ES-I3 (cell line): ENCODE data around the gene TBX4.

Experiments
- H3K36me3 ChIP-seq: 2 replicates; pipeline ENCODE4 v1.6.1; 2013; ENCODE audit warnings: mild to moderate bottlenecking, low read length, control low read depth, moderate library complexity; ENCODE audit not compliant: insufficient read depth
- H3K4me1 ChIP-seq: 2 replicates; pipeline ENCODE4 v1.6.1; 2013; ENCODE audit warnings: mild to moderate bottlenecking, control low read depth, low read length; ENCODE audit not compliant: insufficient read depth
- H3K9ac ChIP-seq: 2 replicates; pipeline ENCODE4 v1.6.1; 2013; ENCODE audit warnings: low read depth, mild to moderate bottlenecking, low read length, moderate library complexity
- H3K9me3 ChIP-seq: 2 replicates; pipeline ENCODE4 v1.6.1; 2013; ENCODE audit warnings: mild to moderate bottlenecking, low read length, moderate library complexity; ENCODE audit not compliant: control insufficient read depth, insufficient read depth

The TBX4 gene

GRCh38 chr17:61410141-61411010 lies 41.8 kb upstream of the TBX4 start:
- H3K9ac ChIP-seq = peak overlapping the region; percentile 79; the same call in 1 of the 2 replicates
- no peaks in the 10 kb centered on the region for H3K9me3 ChIP-seq
- H3K4me1 ChIP-seq = peaks cover 9% of the 10 kb centered on the region; the same call in 1 of the 2 replicates
- no peaks in the 10 kb centered on the region for H3K36me3 ChIP-seq

DNA sequence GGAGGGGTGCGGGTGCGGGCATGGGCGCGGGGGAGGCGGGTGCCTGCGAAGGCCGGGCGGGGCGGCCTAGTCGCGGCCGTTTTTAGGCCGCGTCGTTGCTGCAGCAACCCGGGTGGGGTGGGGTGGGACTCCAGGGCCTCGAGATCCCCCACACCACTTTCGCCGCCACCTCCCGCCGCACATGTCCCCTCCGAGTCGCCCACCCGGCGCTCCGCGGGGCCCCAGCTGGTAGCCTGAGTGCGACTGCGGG lies 41.3 kb upstream of the TBX4 start:
- Histone ChIP-seq H3K9ac (peak overlapping the region; percentile 79), H3K36me3 (no peaks in the 10 kb centered on the region), H3K4me1 (peaks cover 9% of the 10 kb centered on the region; the same call in 1 of the 2 replicates), H3K9me3 (no peaks in the 10 kb centered on the region)

DNA sequence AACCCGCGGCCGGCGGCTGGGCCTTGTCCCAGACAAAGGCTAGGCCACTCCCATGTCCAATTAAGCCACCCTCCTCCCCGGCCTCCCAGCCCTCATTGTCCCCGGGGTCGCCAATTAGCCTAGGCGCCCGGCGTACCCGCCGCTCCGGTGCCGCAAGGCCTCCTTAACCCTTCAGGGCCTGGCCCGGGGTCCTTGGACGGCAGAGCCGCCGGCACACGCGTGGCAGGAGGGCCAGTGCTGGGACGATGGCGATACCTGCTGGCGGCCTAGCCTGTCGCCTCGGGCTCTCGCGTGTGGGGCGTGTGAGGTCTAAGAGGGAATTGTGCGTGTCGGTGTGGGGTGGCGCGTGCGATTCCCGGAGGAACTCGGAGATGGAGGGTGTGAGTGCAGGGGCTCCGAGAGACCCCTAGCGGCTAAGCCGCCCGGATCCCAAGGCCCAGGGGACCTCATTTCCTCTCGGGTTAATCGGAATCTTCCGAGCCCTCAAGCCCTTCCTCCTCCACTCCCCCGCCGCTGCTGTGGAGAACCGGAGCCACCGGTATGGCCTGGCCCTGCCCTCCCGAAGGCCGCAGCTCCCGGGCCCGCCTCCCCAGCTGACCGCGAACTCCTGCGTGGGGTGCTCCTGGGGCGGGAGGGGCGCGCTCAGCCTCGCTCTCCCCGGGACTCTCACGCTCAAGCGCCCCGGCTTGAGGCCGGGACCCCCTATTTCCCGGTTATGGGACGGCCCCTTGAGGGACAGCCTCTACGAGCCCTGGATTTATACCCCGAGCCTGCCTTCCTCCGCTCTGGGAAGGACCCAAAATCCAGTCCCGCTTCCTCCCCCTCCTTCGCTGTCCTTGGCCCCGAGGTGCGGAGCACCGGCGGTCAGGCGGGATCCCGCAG lies 40.7 kb upstream of the TBX4 start:
- no peaks in the 10 kb centered on the region for H3K9me3 ChIP-seq
- no peaks in the 10 kb centered on the region for H3K36me3 ChIP-seq
- H3K4me1 ChIP-seq = peaks cover 9% of the 10 kb centered on the region; the same call in 1 of the 2 replicates
- H3K9ac ChIP-seq = peak overlapping the region; percentile 79

DNA sequence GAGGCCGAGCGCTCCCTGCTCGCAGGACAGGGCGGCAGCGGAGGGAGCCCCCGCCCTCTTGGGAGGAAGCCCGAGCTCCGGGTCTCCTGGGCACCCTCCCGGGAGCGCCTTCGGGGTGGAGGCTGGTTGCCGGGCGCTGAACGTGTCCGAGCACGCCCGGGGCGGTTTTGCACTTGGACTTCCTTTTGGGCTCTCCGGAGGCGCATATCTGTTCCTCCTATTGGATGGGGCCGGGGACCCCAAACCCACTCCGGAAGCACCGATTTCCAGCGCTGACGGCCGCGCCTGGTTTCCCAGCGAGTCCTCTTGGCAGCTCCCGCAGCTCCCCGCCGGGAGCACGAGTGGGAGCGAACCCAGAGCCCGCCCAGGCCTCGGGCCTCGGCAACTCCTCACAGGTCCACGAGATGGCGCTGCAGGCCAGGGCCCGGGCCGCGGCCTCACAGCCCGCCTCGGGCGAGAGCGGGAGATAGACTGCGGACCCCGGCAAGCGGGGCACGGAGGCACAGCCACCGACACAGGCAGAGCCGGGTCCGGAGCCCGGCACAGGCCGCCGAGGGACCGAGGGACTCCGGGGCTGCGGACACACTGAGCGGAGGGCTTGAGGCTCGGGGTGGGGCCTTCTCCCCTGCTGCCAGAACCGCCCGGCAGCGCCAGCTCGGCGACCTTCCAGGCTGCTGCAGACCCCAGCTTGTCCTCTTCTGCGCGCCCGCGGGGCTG lies 39.9 kb upstream of the TBX4 start:
- H3K9ac ChIP-seq = peak overlapping the region; percentile 79
- H3K36me3 ChIP-seq = no peaks in the 10 kb centered on the region
- H3K4me1 ChIP-seq = peaks cover 9% of the 10 kb centered on the region; the same call in 1 of the 2 replicates
- H3K9me3 ChIP-seq = no peaks in the 10 kb centered on the region

DNA sequence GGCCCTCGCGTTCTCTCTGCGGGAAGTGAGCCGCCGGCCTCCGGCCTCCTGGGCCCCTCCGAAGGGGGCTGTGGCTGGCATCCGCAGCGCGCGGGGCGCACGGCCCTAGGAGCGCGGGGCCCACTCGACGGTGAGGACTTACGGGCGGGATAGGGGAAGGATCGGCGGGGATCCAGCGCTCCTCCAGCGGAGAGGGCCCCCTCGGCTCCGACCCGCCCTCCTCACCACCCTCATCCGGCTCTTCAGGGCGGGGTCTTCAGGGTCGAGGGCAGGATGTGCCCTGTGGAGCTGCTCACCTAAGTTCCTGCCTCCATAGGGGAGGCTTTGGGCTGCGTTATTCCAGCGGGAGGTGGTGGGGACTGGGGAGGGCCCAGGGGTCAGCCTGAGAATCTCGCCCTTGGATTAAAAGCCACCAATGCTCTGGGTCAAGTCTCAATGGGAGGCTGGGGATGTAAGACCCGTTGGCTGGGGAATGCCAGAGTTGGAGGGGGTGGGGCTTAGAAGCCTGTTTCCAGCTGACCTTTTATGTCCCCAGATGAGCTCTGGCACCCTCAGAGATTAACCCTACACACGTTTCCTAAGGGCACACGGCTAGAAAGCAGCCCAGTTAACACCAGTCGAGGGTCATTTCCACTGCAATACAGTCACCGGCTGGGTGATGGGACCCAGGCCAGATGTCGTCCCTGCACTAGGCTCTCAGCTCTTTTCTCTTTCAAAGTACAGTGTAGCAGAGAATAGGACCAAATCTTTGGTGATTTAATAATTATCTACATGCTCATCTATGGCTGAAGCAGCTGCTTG lies 39.2 kb upstream of the TBX4 start:
- Histone ChIP-seq H3K9ac (peak overlapping the region; percentile 79), H3K9me3 (no peaks in the 10 kb centered on the region), H3K4me1 (peaks cover 9% of the 10 kb centered on the region; the same call in 1 of the 2 replicates), H3K36me3 (no peaks in the 10 kb centered on the region)

DNA sequence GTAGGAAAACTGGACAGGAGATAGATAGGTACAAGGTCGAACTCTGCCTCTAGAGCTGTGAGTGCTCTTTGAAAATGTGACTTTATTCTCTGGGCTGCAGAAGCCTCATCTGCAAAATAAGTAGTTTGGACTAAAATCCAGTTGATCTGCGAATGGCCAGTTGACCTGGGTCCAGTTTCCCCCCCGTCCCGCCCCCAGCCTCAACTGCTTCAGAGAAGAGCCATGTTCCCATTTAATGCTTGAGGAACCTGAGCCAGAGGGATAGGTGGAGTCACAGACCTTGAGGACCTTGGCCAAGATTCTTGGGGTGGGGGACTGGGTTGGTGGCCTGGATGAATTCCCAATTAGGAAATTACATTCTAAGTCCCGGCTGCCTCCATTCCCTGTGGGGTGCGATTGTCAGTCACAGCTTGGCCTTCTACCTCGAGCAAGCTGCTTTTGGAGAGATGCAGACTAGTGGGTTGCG lies 38.5 kb upstream of the TBX4 start:
- Histone ChIP-seq H3K36me3 (no peaks in the 10 kb centered on the region), H3K9me3 (no peaks in the 10 kb centered on the region), H3K9ac (no peak overlapping the region), H3K4me1 (peaks cover 9% of the 10 kb centered on the region; the same call in 1 of the 2 replicates)

GRCh38 chr17:61414141-61414935 lies 37.9 kb upstream of the TBX4 start:
- peaks cover 9% of the 10 kb centered on the region; the same call in 1 of the 2 replicates for H3K4me1 ChIP-seq
- H3K9me3 ChIP-seq = no peaks in the 10 kb centered on the region
- H3K9ac ChIP-seq = no peak overlapping the region
- no peaks in the 10 kb centered on the region for H3K36me3 ChIP-seq

DNA sequence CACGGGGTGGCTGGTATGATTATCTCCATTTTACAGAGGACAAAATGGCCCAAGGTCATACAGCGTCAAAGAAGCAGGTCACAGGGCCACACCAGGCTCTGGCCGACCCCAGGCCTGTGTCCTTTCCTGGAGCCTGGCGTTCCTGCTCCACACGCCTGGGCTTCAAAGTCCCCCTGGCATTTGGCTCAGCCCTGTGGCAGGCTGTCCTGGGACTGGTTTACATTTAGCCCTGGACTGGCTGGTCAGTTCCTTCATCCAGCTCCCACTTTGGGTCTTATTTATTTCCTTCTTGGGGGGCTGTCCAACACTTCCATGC lies 37.3 kb upstream of the TBX4 start:
- Histone ChIP-seq H3K9me3 (no peaks in the 10 kb centered on the region), H3K9ac (no peak overlapping the region), H3K4me1 (peaks cover 9% of the 10 kb centered on the region; the same call in 1 of the 2 replicates), H3K36me3 (no peaks in the 10 kb centered on the region)

- H3K9me3 ChIP-seq = no peaks in the 10 kb centered on the region
- H3K4me1 ChIP-seq = peaks cover 5% of the 10 kb centered on the region; the same call in 1 of the 2 replicates
These were observed 36.6 kb upstream of the TBX4 start for GRCh38 chr17:61415374-61416210.

DNA sequence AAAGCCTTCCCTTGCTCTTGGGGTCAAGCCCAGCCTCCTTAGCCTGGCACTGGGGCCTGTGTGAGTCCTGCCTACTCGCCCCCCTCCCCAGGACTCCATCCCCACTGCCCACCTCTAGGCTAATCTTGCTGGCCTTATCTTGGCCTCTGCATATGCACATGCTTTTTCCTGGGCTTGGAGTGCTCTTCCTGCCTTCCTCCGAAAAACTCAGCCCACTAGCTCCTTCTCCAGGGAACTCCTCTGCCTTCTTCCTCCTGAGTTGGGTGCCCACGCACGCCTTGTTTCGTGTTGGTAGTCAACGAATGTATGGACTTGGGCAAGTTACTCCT lies 36.0 kb upstream of the TBX4 start:
- no peaks in the 10 kb centered on the region for H3K36me3 ChIP-seq
- no peaks in the 10 kb centered on the region for H3K9me3 ChIP-seq
- H3K4me1 ChIP-seq = peaks cover 4% of the 10 kb centered on the region; the same call in 1 of the 2 replicates
- H3K9ac ChIP-seq = peak overlapping the region; percentile 26; the same call in 1 of the 2 replicates

More at GRCh38 chr17:61415374-61416210, 36.6 kb upstream of the TBX4 start:
- Histone ChIP-seq H3K36me3 (no peaks in the 10 kb centered on the region), H3K9ac (no peak overlapping the region)

DNA sequence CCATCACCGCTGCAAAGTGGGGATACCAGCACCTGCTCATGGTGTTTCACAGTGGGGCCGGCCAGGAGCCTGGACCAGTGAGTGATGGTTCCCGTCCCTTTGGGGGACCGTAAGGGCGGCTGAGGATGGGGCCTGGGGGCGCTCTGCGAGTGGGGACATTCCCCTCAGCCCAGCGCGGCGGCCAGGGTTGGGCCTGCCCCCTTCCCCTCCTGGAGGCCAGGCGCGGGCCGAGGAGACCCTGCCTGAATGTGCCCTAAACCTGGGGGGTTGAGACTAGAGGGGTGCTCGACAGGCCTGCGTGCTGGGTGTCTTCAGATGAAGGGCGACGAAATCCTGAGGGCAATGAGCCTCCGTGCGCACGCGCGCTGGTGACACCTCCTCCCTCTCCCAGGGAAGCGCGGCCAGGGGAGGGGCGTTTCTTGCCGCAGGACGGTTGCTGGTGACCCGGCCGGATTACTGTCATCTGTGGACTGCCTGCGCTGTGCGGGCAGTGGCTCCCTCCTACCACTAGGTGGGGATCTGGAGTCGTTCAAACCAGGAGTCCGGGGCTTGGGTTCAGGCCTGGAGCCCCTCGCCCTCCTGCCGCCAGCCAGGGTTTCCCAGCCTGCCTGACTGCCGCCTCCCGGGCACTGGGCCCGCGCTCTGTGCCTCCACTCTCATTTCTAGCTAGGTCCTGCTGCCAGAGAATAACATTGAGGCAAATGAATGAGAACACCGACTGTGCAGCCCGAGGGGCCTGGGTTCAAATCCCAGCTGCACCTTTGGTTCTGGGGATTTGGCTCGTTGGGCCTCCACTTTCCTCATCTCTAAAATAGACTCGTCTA lies 35.5 kb upstream of the TBX4 start:
- H3K4me1 ChIP-seq = peaks cover 4% of the 10 kb centered on the region; the same call in 1 of the 2 replicates
- no peaks in the 10 kb centered on the region for H3K9me3 ChIP-seq
- no peaks in the 10 kb centered on the region for H3K36me3 ChIP-seq
- H3K9ac ChIP-seq = peak overlapping the region; percentile 26; the same call in 1 of the 2 replicates

- H3K36me3 ChIP-seq = no peaks in the 10 kb centered on the region
- no peaks in the 10 kb centered on the region for H3K9me3 ChIP-seq
- H3K9ac ChIP-seq = no peak overlapping the region
- H3K4me1 ChIP-seq = peaks cover 1% of the 10 kb centered on the region; the same call in 1 of the 2 replicates
These were observed 33.8 kb upstream of the TBX4 start for GRCh38 chr17:61418449-61418848.
